ENCODE results near the gene P2RY8.
"Not testable (repeated sequence)": the region's sequence is repeated elsewhere in the genome, so short reads cannot be mapped to it uniquely, and the experiment has no call there.

Gene P2RY8

GRCh38 chrX:1578511-1579173 is 41.7 kb upstream of the P2RY8 start:
- no peaks in the 10 kb centered on the region for H3K36me3 ChIP-seq (ENCODE audit: control insufficient read depth in 1 of 2, insufficient read depth in 2 of 2, low read depth in 1 of 2, low read length in 2 of 2)
- H3K23ac ChIP-seq (ENCODE audit: low read length in 2 of 2) = no peak overlapping the region
- no peak overlapping the region for H4K8ac ChIP-seq (ENCODE audit: low read length)
- DNase-seq = no peak
- H2BK12ac ChIP-seq (ENCODE audit: low read length in 2 of 2) = no peak overlapping the region
- no peak overlapping the region for H2BK15ac ChIP-seq (ENCODE audit: low read depth, poor library complexity, severe bottlenecking)
- no peak overlapping the region for H3K4me3 ChIP-seq (ENCODE audit: insufficient read depth in 1 of 2, low read depth in 1 of 2, low read length in 2 of 2)
- H3K9ac ChIP-seq (ENCODE audit: low read length) = no peak overlapping the region
- no peak overlapping the region for H2AK5ac ChIP-seq (ENCODE audit: low read length, severe bottlenecking)
- H3K27me3 ChIP-seq (ENCODE audit: control insufficient read depth in 1 of 2, insufficient read depth in 1 of 2, low read length in 2 of 2) = peaks cover 0 to 6% of the 10 kb centered on the region in 2 experiments
- no peak overlapping the region for H3K4me2 ChIP-seq (ENCODE audit: low read length, poor library complexity, severe bottlenecking)
- no peak overlapping the region for H3K27ac ChIP-seq (ENCODE audit: low read length, poor library complexity, severe bottlenecking)
- H2BK120ac ChIP-seq (ENCODE audit: low read depth, low read length) = no peak overlapping the region
- H2BK5ac ChIP-seq (ENCODE audit: low read depth, low read length, poor library complexity, severe bottlenecking) = no peak overlapping the region
- no peak overlapping the region for H3K4ac ChIP-seq (ENCODE audit: low read depth in 1 of 2, low read length in 2 of 2)
- H3K14ac ChIP-seq (ENCODE audit: low read length in 2 of 2) = no peak overlapping the region
- H2AFZ ChIP-seq (ENCODE audit: low read depth, low read length) = no peak overlapping the region
- no peak overlapping the region for H4K91ac ChIP-seq (ENCODE audit: low read length)
- 68% methylated on average over 6 of the region's 6 CpGs for WGBS
- H3K4me1 ChIP-seq (ENCODE audit: control insufficient read depth, insufficient read depth, low read depth, low read length) = peaks cover 3% of the 10 kb centered on the region
- no peaks in the 10 kb centered on the region for H3K79me1 ChIP-seq (replicated peaks; ENCODE audit: low read length, poor library complexity, severe bottlenecking)
- no peak overlapping the region for H3K18ac ChIP-seq (ENCODE audit: low read depth in 1 of 2, low read length in 2 of 2)
- H3K9me3 ChIP-seq (ENCODE audit: control insufficient read depth, low read length) = no peaks in the 10 kb centered on the region

- H3K4me3 ChIP-seq (ENCODE audit: insufficient read depth in 1 of 2, low read depth in 1 of 2, low read length in 2 of 2) = no peak overlapping the region
- no peak overlapping the region for H2AFZ ChIP-seq (ENCODE audit: low read depth, low read length)
- H3K4me2 ChIP-seq (ENCODE audit: low read length, poor library complexity, severe bottlenecking) = no peak overlapping the region
- no peak overlapping the region for H3K27ac ChIP-seq (ENCODE audit: low read length, poor library complexity, severe bottlenecking)
- no peak overlapping the region for H3K4ac ChIP-seq (ENCODE audit: low read depth in 1 of 2, low read length in 2 of 2)
- H2BK15ac ChIP-seq (ENCODE audit: low read depth, poor library complexity, severe bottlenecking) = no peak overlapping the region
- no peak overlapping the region for H3K18ac ChIP-seq (ENCODE audit: low read depth in 1 of 2, low read length in 2 of 2)
- no peak overlapping the region for H3K23ac ChIP-seq (ENCODE audit: low read length in 2 of 2)
- H3K4me1 ChIP-seq (ENCODE audit: control insufficient read depth, insufficient read depth, low read depth, low read length) = peaks cover 2% of the 10 kb centered on the region
- no peak overlapping the region for H3K14ac ChIP-seq (ENCODE audit: low read length in 2 of 2)
- no peak overlapping the region for H4K8ac ChIP-seq (ENCODE audit: low read length)
- no peak overlapping the region for H2BK120ac ChIP-seq (ENCODE audit: low read depth, low read length)
- H3K9ac ChIP-seq (ENCODE audit: low read length) = no peak overlapping the region
- H3K36me3 ChIP-seq (ENCODE audit: control insufficient read depth in 1 of 2, insufficient read depth in 2 of 2, low read depth in 1 of 2, low read length in 2 of 2) = no peaks in the 10 kb centered on the region
- peaks cover 0 to 6% of the 10 kb centered on the region in 2 experiments for H3K27me3 ChIP-seq (ENCODE audit: control insufficient read depth in 1 of 2, insufficient read depth in 1 of 2, low read length in 2 of 2)
- H4K91ac ChIP-seq (ENCODE audit: low read length) = no peak overlapping the region
- no peak overlapping the region for H2AK5ac ChIP-seq (ENCODE audit: low read length, severe bottlenecking)
- no peak for DNase-seq
- no peaks in the 10 kb centered on the region for H3K9me3 ChIP-seq (ENCODE audit: control insufficient read depth, low read length)
- no peak overlapping the region for H2BK5ac ChIP-seq (ENCODE audit: low read depth, low read length, poor library complexity, severe bottlenecking)
- H2BK12ac ChIP-seq (ENCODE audit: low read length in 2 of 2) = no peak overlapping the region
- no peaks in the 10 kb centered on the region for H3K79me1 ChIP-seq (replicated peaks; ENCODE audit: low read length, poor library complexity, severe bottlenecking)
- WGBS = 32% methylated on average over 2 of the region's 2 CpGs
Measured at GRCh38 chrX:1577845-1578244, 40.9 kb upstream of the P2RY8 start.

- no peak overlapping the region for H3K27ac ChIP-seq (ENCODE audit: low read length, poor library complexity, severe bottlenecking)
- no peaks in the 10 kb centered on the region for H3K9me3 ChIP-seq (ENCODE audit: control insufficient read depth, low read length)
- no peak for DNase-seq
- no peak overlapping the region for H3K9ac ChIP-seq (ENCODE audit: low read length)
- no peak overlapping the region for H3K23ac ChIP-seq (ENCODE audit: low read length in 2 of 2)
- H3K36me3 ChIP-seq (ENCODE audit: control insufficient read depth in 1 of 2, insufficient read depth in 2 of 2, low read depth in 1 of 2, low read length in 2 of 2) = no peaks in the 10 kb centered on the region
- H3K18ac ChIP-seq (ENCODE audit: low read depth in 1 of 2, low read length in 2 of 2) = no peak overlapping the region
- no peak overlapping the region for H3K4me2 ChIP-seq (ENCODE audit: low read length, poor library complexity, severe bottlenecking)
- no peak overlapping the region for H4K91ac ChIP-seq (ENCODE audit: low read length)
- H3K27me3 ChIP-seq (ENCODE audit: control insufficient read depth in 1 of 2, insufficient read depth in 1 of 2, low read length in 2 of 2) = peaks cover 0 to 6% of the 10 kb centered on the region in 2 experiments
- H3K79me1 ChIP-seq (replicated peaks; ENCODE audit: low read length, poor library complexity, severe bottlenecking) = no peaks in the 10 kb centered on the region
- H2AK5ac ChIP-seq (ENCODE audit: low read length, severe bottlenecking) = no peak overlapping the region
- no peak overlapping the region for H3K4ac ChIP-seq (ENCODE audit: low read depth in 1 of 2, low read length in 2 of 2)
- no peak overlapping the region for H3K4me3 ChIP-seq (ENCODE audit: insufficient read depth in 1 of 2, low read depth in 1 of 2, low read length in 2 of 2)
- no peak overlapping the region for H3K14ac ChIP-seq (ENCODE audit: low read length in 2 of 2)
- H2BK15ac ChIP-seq (ENCODE audit: low read depth, poor library complexity, severe bottlenecking) = no peak overlapping the region
- no peak overlapping the region for H2BK5ac ChIP-seq (ENCODE audit: low read depth, low read length, poor library complexity, severe bottlenecking)
- 66% methylated on average over 5 of the region's 6 CpGs for WGBS
- no peak overlapping the region for H2AFZ ChIP-seq (ENCODE audit: low read depth, low read length)
- H2BK120ac ChIP-seq (ENCODE audit: low read depth, low read length) = no peak overlapping the region
- H3K4me1 ChIP-seq (ENCODE audit: control insufficient read depth, insufficient read depth, low read depth, low read length) = no peaks in the 10 kb centered on the region
- no peak overlapping the region for H2BK12ac ChIP-seq (ENCODE audit: low read length in 2 of 2)
- H4K8ac ChIP-seq (ENCODE audit: low read length) = no peak overlapping the region
Measured at GRCh38 chrX:1576201-1576992, 39.4 kb upstream of the P2RY8 start.

- not testable (repeated sequence) for H3K4me1 ChIP-seq (ENCODE audit: control insufficient read depth, insufficient read depth, low read depth, low read length); H3K4me3 ChIP-seq (ENCODE audit: insufficient read depth in 1 of 2, low read depth in 1 of 2, low read length in 2 of 2); H2BK120ac ChIP-seq (ENCODE audit: low read depth, low read length); H2BK12ac ChIP-seq (ENCODE audit: low read length in 2 of 2); H3K23ac ChIP-seq (ENCODE audit: low read length in 2 of 2); H2BK15ac ChIP-seq (ENCODE audit: low read depth, poor library complexity, severe bottlenecking); H3K14ac ChIP-seq (ENCODE audit: low read length in 2 of 2); H3K18ac ChIP-seq (ENCODE audit: low read depth in 1 of 2, low read length in 2 of 2); H3K36me3 ChIP-seq (ENCODE audit: control insufficient read depth in 1 of 2, insufficient read depth in 2 of 2, low read depth in 1 of 2, low read length in 2 of 2); H2AFZ ChIP-seq (ENCODE audit: low read depth, low read length); H3K4me2 ChIP-seq (ENCODE audit: low read length, poor library complexity, severe bottlenecking); H3K4ac ChIP-seq (ENCODE audit: low read depth in 1 of 2, low read length in 2 of 2); H3K9ac ChIP-seq (ENCODE audit: low read length); H2AK5ac ChIP-seq (ENCODE audit: low read length, severe bottlenecking); DNase-seq; H3K27me3 ChIP-seq (ENCODE audit: control insufficient read depth in 1 of 2, insufficient read depth in 1 of 2, low read length in 2 of 2); H3K9me3 ChIP-seq (ENCODE audit: control insufficient read depth, low read length); H3K27ac ChIP-seq (ENCODE audit: low read length, poor library complexity, severe bottlenecking); H4K91ac ChIP-seq (ENCODE audit: low read length); H4K8ac ChIP-seq (ENCODE audit: low read length); H3K79me1 ChIP-seq (replicated peaks; ENCODE audit: low read length, poor library complexity, severe bottlenecking); H2BK5ac ChIP-seq (ENCODE audit: low read depth, low read length, poor library complexity, severe bottlenecking)
- 92% methylated on average over 17 of the region's 19 CpGs for WGBS
Measured at GRCh38 chrX:1574181-1574580, 37.2 kb upstream of the P2RY8 start.

Measured in mesenchymal stem cell (in vitro differentiated cells and primary cell).